SK-N-SH (cell line): ENCODE measurements around the gene CISD2. TPM values are rescaled to one million over a fixed set of nuclear protein-coding genes. Genes with fewer than 3 reads are reported as not detected.

ENCODE experiments used
- CTCF ChIA-PET: fragments of 300-600, 350-600 bp; formaldehyde crosslinking; extraction: SDS; loops from one replicate; lab custom pipeline; 2021; lab: Yijun Ruan, JAX
- POLR2A ChIA-PET: fragments of 350-600 bp; sonication (Branson Sonifier 250); formaldehyde crosslinking; extraction: SDS; loops from one replicate; lab custom pipeline; 2020; ENCODE audit warnings: antibody characterized with exemption, inconsistent platforms; lab: Yijun Ruan, JAX
- DNase-seq: peaks from one replicate; pipeline ENCODE4 v3.0.0; 2012
- H2AFZ ChIP-seq: fragments of 200-600 bp; sonication (generic); 2 replicates; pipeline ENCODE4 v1.8.1; 2016; ENCODE audit warnings: antibody characterized with exemption, mild to moderate bottlenecking, low read depth
- H3F3A ChIP-seq: fragments of 200-600 bp; sonication (generic); replicated peaks from 2 replicates; pipeline ENCODE3; 2016; ENCODE audit warnings: antibody characterized with exemption, mild to moderate bottlenecking; ENCODE audit not compliant: insufficient read depth
- H3K27ac ChIP-seq, 2 experiments: fragments of 200-500 bp in 1 of 2; fragments of 200-600 bp in 1 of 2; sonication (Bioruptor generic) in 1 of 2; sonication (generic), shearing (Covaris generic) in 1 of 2; 2 replicates each; pipeline versions ENCODE4 v1.5.1 to v1.6.1; 2014 to 2016; ENCODE audit warnings: low read depth in 2 of 2, inconsistent platforms in 1 of 2, low read length in 1 of 2, mild to moderate bottlenecking in 1 of 2, mixed read lengths in 1 of 2
- H3K27me3 ChIP-seq: fragments of 200-600 bp; sonication (generic), shearing (Covaris generic); 2 replicates; pipeline ENCODE4 v1.6.1; 2016; ENCODE audit warnings: mixed run types; ENCODE audit not compliant: insufficient read depth
- H3K36me3 ChIP-seq, 2 experiments: fragments of 200-500 bp in 1 of 2; fragments of 200-600 bp in 1 of 2; sonication (Bioruptor generic) in 1 of 2; sonication (generic) in 1 of 2; replicated peaks in 1 of 2; 2 replicates each; pipeline versions ENCODE3 to v1.5.1; 2014 to 2016; ENCODE audit warnings: low read length in 1 of 2, mild to moderate bottlenecking in 1 of 2; ENCODE audit not compliant: insufficient read depth in 2 of 2, control insufficient read depth in 1 of 2
- H3K4me1 ChIP-seq, 2 experiments: fragments of 200-500 bp in 1 of 2; fragments of 200-600 bp in 1 of 2; sonication (Bioruptor generic) in 1 of 2; sonication (generic), shearing (Covaris generic) in 1 of 2; 2 replicates each; pipeline versions ENCODE4 v1.5.1 to v1.6.1; 2014 to 2016; ENCODE audit warnings: low read depth in 1 of 2, low read length in 1 of 2, mixed run types in 1 of 2; ENCODE audit not compliant: insufficient read depth in 2 of 2, control insufficient read depth in 1 of 2
- H3K4me2 ChIP-seq: fragments of 200-600 bp; sonication (generic), shearing (Covaris generic); 2 replicates; pipeline ENCODE4 v1.6.1; 2017; ENCODE audit warnings: mixed run types
- H3K4me3 ChIP-seq, 2 experiments: fragments of 200-500 bp in 1 of 2; fragments of 200-600 bp in 1 of 2; sonication (Bioruptor generic) in 1 of 2; sonication (generic), shearing (Covaris generic) in 1 of 2; 2 replicates each; pipeline versions ENCODE4 v1.5.1 to v1.8.1; 2014 to 2016; ENCODE audit warnings: low read depth in 2 of 2, inconsistent platforms in 1 of 2, low read length in 1 of 2, mild to moderate bottlenecking in 1 of 2, mixed read lengths in 1 of 2, moderate library complexity in 1 of 2
- H3K79me2 ChIP-seq: fragments of 200-600 bp; sonication (generic); 2 replicates; pipeline ENCODE4 v1.8.1; 2017; ENCODE audit warnings: mild to moderate bottlenecking; ENCODE audit not compliant: insufficient read depth
- H3K9ac ChIP-seq: fragments of 200-600 bp; sonication (generic); 2 replicates; pipeline ENCODE4 v1.6.1; 2017; ENCODE audit warnings: mixed run types
- H3K9me2 ChIP-seq: fragments of 200-600 bp; sonication (generic); 2 replicates; pipeline ENCODE4 v1.6.1; 2017; ENCODE audit warnings: mixed run types
- H3K9me3 ChIP-seq: fragments of 200-600 bp; sonication (generic); 2 replicates; pipeline ENCODE4 v1.6.1; 2017; ENCODE audit warnings: mixed run types, mild to moderate bottlenecking, moderate library complexity
- H4K20me1 ChIP-seq: fragments of 200-600 bp; sonication (generic); 2 replicates; pipeline ENCODE4 v1.6.1; 2017; ENCODE audit warnings: mild to moderate bottlenecking, mixed run types; ENCODE audit not compliant: insufficient read depth
- CHD2 ChIP-seq: fragments of 150-350 bp; IDR thresholded peaks from 2 replicates; pipeline ENCODE4 v1.6.1; 2018; ENCODE audit warnings: low read length; ENCODE audit not compliant: partially characterized antibody
- CTCF ChIP-seq: fragments of 200-600 bp; sonication (generic); IDR thresholded peaks from 2 replicates; pipeline ENCODE4 v1.6.1; 2017; ENCODE audit warnings: antibody characterized with exemption, mild to moderate bottlenecking, moderate library complexity
- ELF1 ChIP-seq: IDR thresholded peaks from 2 replicates; pipeline ENCODE4 v1.4.0; 2012
- EP300 ChIP-seq, 2 experiments: IDR thresholded peaks; 2 replicates each; pipeline versions ENCODE4 v1.4.0 to v1.6.1; 2012; ENCODE audit warnings: borderline replicate concordance in 1 of 2, low read depth in 1 of 2, low read length in 1 of 2
- EZH2phosphoT487 ChIP-seq: fragments of 200-600 bp; sonication (generic); IDR thresholded peaks from 2 replicates; pipeline ENCODE4 v1.6.1; 2017; ENCODE audit warnings: low read depth, mixed run types, mild to moderate bottlenecking, antibody characterized with exemption, moderate library complexity, borderline replicate concordance
- FOXJ3 ChIP-seq: sonication (generic); formaldehyde crosslinking; IDR thresholded peaks from 2 replicates; pipeline ENCODE4 v1.5.1; 2020; ENCODE audit warnings: mild to moderate bottlenecking, missing genetic modification reagents
- FOXM1 ChIP-seq: IDR thresholded peaks from 2 replicates; pipeline ENCODE4 v1.4.0; 2012; ENCODE audit warnings: low read depth, mild to moderate bottlenecking
- GABPA ChIP-seq: IDR thresholded peaks from 2 replicates; pipeline ENCODE4 v1.4.0; 2012; ENCODE audit warnings: low read depth, mild to moderate bottlenecking
- GATA2 ChIP-seq: sonication (generic); formaldehyde crosslinking; IDR thresholded peaks from 2 replicates; pipeline ENCODE4 v1.5.0; 2020; ENCODE audit warnings: mild to moderate bottlenecking, missing genetic modification reagents
- MAX ChIP-seq: IDR thresholded peaks from 2 replicates; pipeline ENCODE4 v1.4.0; 2012; ENCODE audit warnings: low read depth
- MEF2A ChIP-seq: IDR thresholded peaks from 2 replicates; pipeline ENCODE4 v1.4.0; 2012; ENCODE audit warnings: low read depth, borderline replicate concordance
- MXI1 ChIP-seq: IDR thresholded peaks from 2 replicates; pipeline ENCODE4 v1.6.1; 2012; ENCODE audit warnings: mild to moderate bottlenecking, low read depth, low read length, improper control_type of control experiment
- PBX3 ChIP-seq: IDR thresholded peaks from 2 replicates; pipeline ENCODE4; 2012
- POLR2AphosphoS5 ChIP-seq: IDR thresholded peaks from 2 replicates; pipeline ENCODE4 v1.6.1; 2012; ENCODE audit warnings: low read depth, low read length
- RAD21 ChIP-seq: IDR thresholded peaks from 2 replicates; pipeline ENCODE4 v1.6.1; 2012; ENCODE audit warnings: mild to moderate bottlenecking, low read length
- RXRA ChIP-seq: IDR thresholded peaks from 2 replicates; pipeline ENCODE4 v1.4.0; 2012; ENCODE audit warnings: low read depth, mild to moderate bottlenecking, borderline replicate concordance
- SIN3A ChIP-seq: IDR thresholded peaks from 2 replicates; pipeline ENCODE4 v1.6.1; 2012; ENCODE audit warnings: low read depth, mild to moderate bottlenecking, low read length, moderate library complexity, borderline replicate concordance
- TAF1 ChIP-seq: IDR thresholded peaks from 2 replicates; pipeline ENCODE4 v1.6.1; 2012; ENCODE audit warnings: low read depth, mild to moderate bottlenecking, low read length, moderate library complexity, borderline replicate concordance
- TCF12 ChIP-seq: IDR thresholded peaks from 2 replicates; pipeline ENCODE4 v1.4.0; 2012
- YY1 ChIP-seq: IDR thresholded peaks from 2 replicates; pipeline ENCODE4 v1.4.0; 2012; ENCODE audit warnings: low read depth, mild to moderate bottlenecking
- WGBS: methylation state at CpG from one replicate; pipeline ENCODE4 v1.1.6; 2017; ENCODE audit warnings: low lambda C conversion rate; 5-methylcytosine and 5-hydroxymethylcytosine counted together
- polyA plus RNA-seq, 3 experiments: library from polyadenylated mRNA; depleted of rRNA; stranded (reverse); fragments of >200 nt; gene quantifications; 2 replicates each; pipeline ENCODE4 v1.2.3, GENCODE V29; 2012

CISD2 gene
- polyA plus RNA-seq, 1 of the 3 experiments (the other 2 are of a cell fraction), result 21.4 TPM

DNA sequence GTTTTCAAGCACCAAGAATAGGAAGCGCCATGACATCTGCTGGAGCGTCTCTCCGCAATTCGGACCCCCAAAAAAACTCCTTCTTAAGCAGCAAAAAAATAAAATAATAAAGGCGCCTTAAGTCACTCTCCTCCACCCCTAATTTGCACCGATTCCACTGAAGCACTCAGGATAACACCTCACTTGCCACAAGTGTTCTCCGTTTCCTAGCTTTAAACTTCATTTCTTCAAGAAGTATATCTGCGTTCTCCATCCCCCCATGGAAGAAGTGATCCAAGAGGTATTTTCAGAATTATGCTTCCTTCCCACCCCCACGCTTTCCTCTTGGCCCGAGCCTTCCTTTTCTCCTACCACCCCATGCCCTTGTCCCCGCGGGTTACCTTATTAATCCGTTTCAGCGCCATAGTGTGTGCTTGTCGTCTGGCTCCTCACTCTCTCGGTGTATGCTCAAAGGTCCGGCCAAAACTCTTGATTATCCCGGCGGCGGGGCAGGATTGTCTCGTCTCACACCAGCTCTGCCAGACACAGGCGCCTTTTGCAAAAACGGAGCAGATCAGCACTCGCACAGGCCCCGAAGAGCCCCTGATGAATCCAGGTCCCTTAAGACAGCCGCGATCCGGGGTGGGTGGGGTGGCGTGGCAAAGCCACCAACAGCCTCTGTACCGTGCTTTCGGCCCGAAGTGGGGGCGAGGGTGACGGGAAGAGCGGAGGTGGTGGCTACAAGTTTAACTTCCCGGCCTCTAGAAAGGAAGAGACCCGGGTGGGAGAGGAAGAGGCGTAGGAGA lies 42.5 kb upstream of the CISD2 start:
- peak overlapping the region; percentile 84 to 92 for H3K4me3 ChIP-seq
- peaks cover 35% of the 10 kb centered on the region for H3F3A ChIP-seq
- H3K9ac ChIP-seq, result peak overlapping the region; percentile 100
- H4K20me1 ChIP-seq, result peaks cover 53% of the 10 kb centered on the region
- TF ChIP-seq ELF1 (no peak), SIN3A (peak; percentile 8; the same call in 1 of the 2 replicates), GABPA (peak; percentile 59), EP300 (IDR thresholded peaks at IDR 0.05; ENCODE audit: borderline replicate concordance in 1 of 2, low read depth in 1 of 2, low read length in 1 of 2) (no peak)
- peak overlapping the region; percentile 100 for H3K27ac ChIP-seq
- no peaks in the 10 kb centered on the region for H3K27me3 ChIP-seq
- POLR2A ChIA-PET, result interaction anchor here (0.8 to 4.4 kb wide), 9 partner anchors 10 to 396 kb away, joined by 3 to 85 read pairs (median 4); partner anchors contain the start of genes CISD2 and MANBA
- H3K79me2 ChIP-seq, result peaks cover 76% of the 10 kb centered on the region
- peak overlapping the region; percentile 95 for H3K4me2 ChIP-seq
- no peak for DNase-seq
- no peaks in the 10 kb centered on the region for H3K9me2 ChIP-seq
- H3K36me3 ChIP-seq, result peaks cover 25 to 34% of the 10 kb centered on the region in 2 experiments
- no peak overlapping the region for H2AFZ ChIP-seq
- CTCF ChIA-PET, result interaction anchor here (1.4 kb wide), 1 partner anchor 10 kb away, joined by 4 read pairs; no protein-coding TSS in a partner anchor
- peaks cover 17 to 25% of the 10 kb centered on the region in 2 experiments; a peak in 3 of 4 replicates for H3K4me1 ChIP-seq
- H3K9me3 ChIP-seq, result no peaks in the 10 kb centered on the region
- under 1% methylated on average over 38 of the region's 38 CpGs for WGBS

DNA sequence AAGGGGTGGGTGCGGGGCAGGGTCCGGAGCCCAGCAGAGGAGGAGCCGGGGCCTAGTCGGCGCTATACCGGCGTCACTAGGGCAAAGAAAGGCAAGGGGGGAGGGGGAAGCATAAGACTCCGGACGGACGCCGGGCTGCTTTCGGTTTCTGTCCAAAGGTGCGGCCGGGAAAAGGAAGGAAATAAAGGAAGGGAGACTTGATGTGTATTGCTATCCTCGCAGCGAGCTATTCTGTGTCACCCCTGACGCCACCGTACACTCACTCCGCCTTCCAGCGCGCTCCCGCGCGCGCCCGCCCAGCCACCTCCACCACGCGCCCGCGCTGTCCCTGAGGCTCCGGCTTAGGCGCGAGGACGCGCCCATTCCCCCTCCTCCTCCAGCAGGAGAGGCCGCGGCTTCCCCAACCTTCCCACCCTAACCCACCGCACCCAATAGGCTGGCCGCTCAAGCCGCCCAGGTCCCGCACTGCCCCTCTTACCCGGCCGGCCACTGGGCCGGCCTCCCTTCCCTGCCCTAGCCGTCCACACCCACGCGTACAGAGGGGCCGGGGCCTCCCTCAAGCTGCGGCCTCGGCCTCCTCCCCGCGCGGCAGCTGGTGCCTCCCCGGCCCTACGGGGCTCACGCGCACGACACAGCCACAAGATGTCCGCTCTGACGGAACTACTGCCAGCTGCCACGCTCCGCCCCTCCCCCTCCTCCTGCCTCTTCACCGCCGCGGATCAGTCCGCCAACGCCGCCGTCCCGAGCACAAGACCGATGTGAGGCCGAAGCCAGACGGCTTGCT lies 41.7 kb upstream of the CISD2 start, which contains the start of gene UBE2D3:
Gene UBE2D3 (minus strand): TSS at position 662 of the 784 bp plus-strand sequence. CDS start 1,043 bp downstream, outside the sequence.
- peaks cover 68% of the 10 kb centered on the region for H3K79me2 ChIP-seq
- H3K4me2 ChIP-seq, result peak within 1 kb of the TSS; percentile 95
- 2% methylated on average over 32 of the region's 73 CpGs for WGBS
- peaks cover 12 to 19% of the 10 kb centered on the region in 2 experiments; a peak in 3 of 4 replicates for H3K4me1 ChIP-seq
- ChIA-PET POLR2A (interaction anchor here (0.6 to 4.4 kb wide), 16 partner anchors 9 to 1584 kb away, joined by 3 to 85 read pairs (median 4); partner anchors contain the start of genes CISD2, MANBA, PPP3CA and SLC9B2), CTCF (interaction anchor here (0.9 to 2.0 kb wide), 5 partner anchors 10 to 262 kb away, joined by 3 to 8 read pairs (median 5); no protein-coding TSS in a partner anchor)
- no peaks in the 10 kb centered on the region for H3K9me3 ChIP-seq
- H4K20me1 ChIP-seq, result peaks cover 45% of the 10 kb centered on the region
- no peaks in the 10 kb centered on the region for H3K9me2 ChIP-seq
- no peaks in the 10 kb centered on the region for H3K27me3 ChIP-seq
- H3K27ac ChIP-seq, result peak within 1 kb of the TSS; percentile 100
- DNase-seq, result peak; percentile 78
- H3K36me3 ChIP-seq, result peaks cover 19 to 26% of the 10 kb centered on the region in 2 experiments
- H2AFZ ChIP-seq, result peak within 1 kb of the TSS; percentile 78
- H3K4me3 ChIP-seq, result peak within 1 kb of the TSS; percentile 84 to 92
- peaks cover 35% of the 10 kb centered on the region for H3F3A ChIP-seq
- peak within 1 kb of the TSS; percentile 100 for H3K9ac ChIP-seq
- TF ChIP-seq MXI1 (peak; percentile 66), YY1 (peak; percentile 90), RAD21 (no peak), CHD2 (peak; percentile 80), TCF12 (peak; percentile 61; the same call in 1 of the 2 replicates), FOXM1 (peak; percentile 51; the same call in 1 of the 2 replicates), SIN3A (0 out of 2 replicates have a peak, but pooled peaks have one; percentile 16), RXRA (no peak), MEF2A (no peak), FOXJ3 (CRISPR knock-in tag) (peak; percentile 31; the same call in 1 of the 2 replicates), EZH2phosphoT487 (no peak), GATA2 (no peak), CTCF (no peak; the same call in 1 of the 2 replicates), POLR2AphosphoS5 (peak; percentile 63), EP300 (IDR thresholded peaks at IDR 0.05; ENCODE audit: borderline replicate concordance in 1 of 2, low read depth in 1 of 2, low read length in 1 of 2) (peak in 1 of 2 experiments; percentile 15; a peak in 1 of 4 replicates), TAF1 (peak; percentile 95), PBX3 (peak; percentile 80), MAX (peak; percentile 88)
